Right cardiac atrium (tissue), 5 donors: Measurements from ENCODE around the gene PLCL2. TPM values are rescaled to one million over a fixed set of nuclear protein-coding genes. Genes with fewer than 3 reads are reported as not detected.

ENCODE experiments used
- ATAC-seq, 2 donors: fragments of 200-7000 bp; cut with Tn5 transposase; one replicate each; pipeline versions ENCODE4 v1.8.0 to v1.9.1; 2020; ENCODE audit warnings: moderate library complexity in 2 of 2, mild to moderate bottlenecking in 1 of 2
- DNase-seq, 3 donors: peaks; one replicate each; pipeline ENCODE4 v3.0.0-alpha.2; 2020
- H3K27ac ChIP-seq: one replicate; pipeline ENCODE4 v1.5.1; 2013; ENCODE audit warnings: mild to moderate bottlenecking, low read length, control low read depth, moderate library complexity
- H3K27me3 ChIP-seq: one replicate; pipeline ENCODE4 v1.6.1; 2013; ENCODE audit not compliant: control insufficient read depth, insufficient read depth
- H3K4me1 ChIP-seq: one replicate; pipeline ENCODE4 v1.6.1; 2013; ENCODE audit warnings: low read length; ENCODE audit not compliant: control insufficient read depth, insufficient read depth
- H3K4me3 ChIP-seq: one replicate; pipeline ENCODE4 v1.5.1; 2013; ENCODE audit warnings: low read length, control low read depth
- H3K9me3 ChIP-seq: one replicate; pipeline ENCODE4 v1.6.1; 2013; ENCODE audit warnings: low read length; ENCODE audit not compliant: control insufficient read depth
- WGBS: extraction: QIAGEN DNeasy Blood & Tissue Kit; methylation state at CpG from one replicate; pipeline ENCODE4 v1.1.7; 2013; 5-methylcytosine and 5-hydroxymethylcytosine counted together
- intact Hi-C, 4 donors: fragments of 100-400 bp; cut with DNase I; formaldehyde crosslinking; loops; one replicate each; pipeline versions ENCODE4 v1.11.0 to v1.14.0; 2022 to 2023
- polyA plus RNA-seq: library from polyadenylated mRNA; stranded (reverse); fragments of 200-250 nt; gene quantifications from one replicate; pipeline ENCODE4 v1.2.3, GENCODE V29; 2013
- total RNA-seq, 4 donors: library from RNA; stranded (reverse); fragmentation: NEBNext Ultra II Directional; extraction: Animal tissue kit (Norgen Biotek cat#: 25700); gene quantifications; one replicate each; pipeline ENCODE4 v1.2.1, GENCODE V29; 2021
- donor health status: healthy with polysubstance abuse.
- donor health status: DM: no; HTN: yes; CAD: no.
- donor health status: DM: no; HTN: no; CAD: no.
- donor health status: DM: no; HTN: yes; CAD: no; lungs with severe emphysema.
- donor health status: DM: yes; HTN: yes; CAD: no.

PLCL2 gene
- total and polyA plus RNA-seq, 5 donors, result 12.5 to 47.4 (median 36.9) TPM

DNA sequence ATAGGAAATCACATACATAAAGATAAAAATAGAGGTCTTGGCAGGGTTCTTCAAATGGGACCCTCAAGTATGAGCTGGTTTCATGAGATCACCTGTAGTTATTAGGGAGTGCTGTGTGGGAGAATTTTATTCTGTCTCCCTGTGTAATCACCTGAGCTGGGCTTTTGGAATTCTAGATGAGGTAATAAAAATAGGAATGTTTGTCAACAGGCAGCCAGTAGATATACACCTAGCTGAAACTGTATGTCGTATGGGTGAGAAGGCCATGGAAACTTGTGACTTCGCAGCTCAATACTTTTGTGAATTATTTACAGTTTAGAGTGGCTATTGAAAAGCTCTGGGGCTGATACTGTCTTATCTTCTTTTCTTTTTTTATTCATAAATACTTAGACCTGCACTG, 40.5 kb upstream of the PLCL2 start:
- no peak for ATAC-seq
- no peaks in the 10 kb centered on the region for H3K27me3 ChIP-seq
- H3K27ac ChIP-seq, result no peak overlapping the region
- intact Hi-C loops, result no loop called here
- no peaks in the 10 kb centered on the region for H3K9me3 ChIP-seq
- no peaks in the 10 kb centered on the region for H3K4me1 ChIP-seq
- WGBS, result 97% methylated on average over 2 of the region's 2 CpGs
- no peak for DNase-seq
- no peak overlapping the region for H3K4me3 ChIP-seq

DNA sequence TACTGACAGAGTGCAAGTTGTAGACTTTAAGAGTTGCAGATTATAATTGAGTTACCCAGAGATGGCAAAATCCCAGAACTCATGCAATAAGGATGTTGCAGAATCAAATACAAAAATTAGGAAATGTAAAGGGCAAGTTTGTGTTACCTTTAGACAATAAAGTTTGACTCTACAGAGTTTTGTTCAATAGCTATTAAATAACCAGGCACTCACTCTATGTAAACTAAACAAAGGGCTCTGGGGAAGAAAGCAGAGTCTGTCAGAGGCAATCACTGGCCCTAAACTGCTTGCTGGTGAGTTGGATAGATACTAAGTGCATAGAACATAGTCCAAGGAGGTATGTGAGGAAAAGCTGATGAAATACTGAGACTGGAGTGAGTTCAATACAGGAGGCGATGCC, 40.0 kb upstream of the PLCL2 start:
- ATAC-seq (no peak), DNase-seq (no peak)
- Histone ChIP-seq H3K4me3 (no peak overlapping the region), H3K4me1 (no peaks in the 10 kb centered on the region), H3K27ac (no peak overlapping the region), H3K27me3 (no peaks in the 10 kb centered on the region), H3K9me3 (no peaks in the 10 kb centered on the region)
- intact Hi-C loops, result no loop called here
- WGBS, result 88% methylated on average over 1 of the region's 1 CpG

DNA sequence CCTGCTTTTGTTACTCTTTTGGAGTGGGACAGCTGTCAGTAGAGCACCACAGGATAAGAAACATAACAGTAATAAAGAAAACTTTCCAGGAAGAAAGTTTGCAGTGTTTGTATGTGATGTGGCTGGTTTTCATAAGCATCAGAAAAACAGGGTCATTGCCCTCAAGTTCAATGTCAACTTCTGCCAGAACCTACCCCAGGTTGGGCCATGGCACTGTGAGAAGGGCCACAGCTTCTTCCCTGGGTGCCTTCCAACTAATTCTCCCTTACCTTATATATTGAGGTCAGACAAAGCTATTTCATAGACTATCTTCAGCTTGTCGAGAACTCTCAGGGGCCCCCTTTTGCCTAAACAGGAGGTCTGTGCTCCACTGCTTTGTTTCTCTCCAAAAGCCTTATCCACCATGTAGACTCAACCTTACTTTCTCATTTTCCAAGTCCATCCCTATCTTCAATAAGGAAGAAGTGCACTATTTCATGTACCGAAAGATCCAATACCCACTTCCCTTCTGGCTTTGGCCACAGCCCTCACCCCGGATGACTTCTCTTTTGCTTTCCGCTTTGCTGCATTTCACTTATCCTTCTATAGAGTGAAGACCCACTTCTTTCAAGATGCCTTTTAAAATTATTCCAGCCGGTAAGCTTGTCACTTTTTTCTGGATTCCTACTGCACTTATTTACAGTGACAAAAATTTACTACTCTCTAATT, 38.2 kb upstream of the PLCL2 start:
- intact Hi-C loops, result no loop called here
- ATAC-seq (no peak), DNase-seq (peak in 1 of 3 donors; percentile 22)
- Histone ChIP-seq H3K27ac (no peak overlapping the region), H3K4me1 (no peaks in the 10 kb centered on the region), H3K27me3 (no peaks in the 10 kb centered on the region), H3K9me3 (no peaks in the 10 kb centered on the region), H3K4me3 (no peak overlapping the region)
- WGBS, result 85% methylated on average over 5 of the region's 5 CpGs

DNA sequence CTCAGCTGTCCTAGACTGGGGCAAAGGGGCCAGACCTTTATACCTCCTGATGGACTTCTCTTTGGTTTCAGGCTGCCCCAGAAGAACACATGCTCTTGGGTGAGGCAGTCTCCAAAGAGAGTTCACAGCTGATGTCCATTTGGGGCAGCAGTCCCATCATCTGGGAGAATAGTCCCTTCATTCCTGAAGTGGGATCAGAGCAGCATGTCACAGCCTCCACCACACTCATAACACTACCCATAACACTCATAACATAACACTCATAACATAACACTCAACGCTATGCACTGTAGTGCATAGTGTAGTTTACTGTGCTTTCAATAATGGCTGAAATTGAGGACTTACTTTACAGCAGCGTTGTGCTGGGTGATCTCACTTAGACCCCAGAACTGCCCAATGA, 36.7 kb upstream of the PLCL2 start:
- H3K27ac ChIP-seq, result no peak overlapping the region
- H3K4me1 ChIP-seq, result no peaks in the 10 kb centered on the region

DNA sequence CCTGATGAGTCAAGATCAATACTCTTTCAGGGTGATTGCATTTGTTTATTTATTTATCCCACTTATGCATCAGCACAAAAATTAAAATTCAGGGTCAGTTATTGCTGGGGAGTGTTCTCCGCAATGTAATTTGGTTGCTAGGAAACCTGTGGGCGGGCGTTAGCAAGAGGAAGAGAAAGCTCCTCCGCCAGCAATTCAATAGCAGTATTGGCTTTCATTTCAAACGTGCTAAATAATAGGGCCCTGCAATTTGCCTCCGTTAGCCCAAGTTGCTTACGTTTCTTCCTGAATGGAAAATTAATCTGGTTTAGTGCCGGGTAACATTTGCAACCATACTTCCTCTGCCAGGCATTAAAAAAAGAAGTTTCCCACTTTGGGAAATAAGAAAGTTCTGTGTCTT, 35.5 kb upstream of the PLCL2 start:
- peak; percentile 62 to 80 (median 77) for DNase-seq
- H3K27me3 ChIP-seq, result no peaks in the 10 kb centered on the region
- intact Hi-C loops, result no loop called here
- no peaks in the 10 kb centered on the region for H3K4me1 ChIP-seq
- peak; percentile 73 to 78 for ATAC-seq
- no peak overlapping the region for H3K4me3 ChIP-seq
- H3K27ac ChIP-seq, result no peak overlapping the region
- no peaks in the 10 kb centered on the region for H3K9me3 ChIP-seq
- 48% methylated on average over 8 of the region's 8 CpGs for WGBS

More for the DNA sequence above, 36.7 kb upstream of the PLCL2 start:
- Histone ChIP-seq H3K27me3 (no peaks in the 10 kb centered on the region), H3K4me3 (no peak overlapping the region), H3K9me3 (no peaks in the 10 kb centered on the region)
- intact Hi-C loops, result no loop called here
- WGBS, result 92% methylated on average over 2 of the region's 2 CpGs
- DNase-seq (no peak), ATAC-seq (no peak)

DNA sequence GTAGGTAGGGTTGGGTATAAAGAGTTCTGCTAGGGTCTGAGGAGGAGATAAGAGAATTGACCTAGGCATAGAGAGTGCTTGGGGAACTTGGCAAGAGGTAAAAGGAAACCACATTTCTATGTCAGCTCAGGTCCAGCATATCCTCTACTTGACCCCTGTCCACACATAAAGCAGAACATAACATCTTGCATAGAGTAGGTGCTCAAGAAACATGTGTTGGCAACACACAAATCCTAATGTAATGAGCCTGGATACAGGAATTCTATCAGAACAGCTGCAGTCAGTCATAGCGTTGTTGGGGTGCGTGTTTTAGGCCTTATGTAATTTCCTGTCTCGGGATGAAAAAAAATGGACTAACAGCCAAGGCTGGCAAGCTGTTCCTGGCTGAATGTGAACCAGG, 35.0 kb upstream of the PLCL2 start:
- ATAC-seq, result peak; percentile 64 to 77
- DNase-seq, result peak in 1 of 3 donors; percentile 44
- Histone ChIP-seq H3K27me3 (no peaks in the 10 kb centered on the region), H3K4me3 (no peak overlapping the region), H3K27ac (no peak overlapping the region), H3K4me1 (no peaks in the 10 kb centered on the region), H3K9me3 (no peaks in the 10 kb centered on the region)
- 29% methylated on average over 3 of the region's 3 CpGs for WGBS
- intact Hi-C loops, result no loop called here

DNA sequence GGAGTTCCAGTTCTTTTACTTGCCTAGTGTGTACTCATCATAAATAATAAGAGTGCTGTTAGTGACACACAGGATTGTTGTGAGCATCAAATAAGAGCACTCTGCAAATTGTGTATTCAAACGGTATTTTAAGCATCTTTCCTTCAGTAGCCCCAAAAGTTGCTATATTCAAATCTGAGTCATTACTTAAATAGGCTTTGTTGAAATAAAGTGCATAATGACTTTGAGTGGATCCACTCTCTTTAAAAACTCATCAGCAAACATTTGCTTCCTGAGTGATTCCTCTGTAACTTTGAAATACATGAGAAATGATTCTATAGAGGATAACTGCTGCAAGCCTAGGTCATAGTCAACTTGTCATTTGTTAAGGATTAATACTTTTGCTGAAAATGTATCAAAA, 29.3 kb upstream of the PLCL2 start:
- intact Hi-C loops, result no loop called here
- no peak for DNase-seq
- WGBS, result 73% methylated on average over 1 of the region's 1 CpG
- Histone ChIP-seq H3K9me3 (no peaks in the 10 kb centered on the region), H3K27me3 (no peaks in the 10 kb centered on the region), H3K27ac (no peak overlapping the region), H3K4me3 (no peak overlapping the region), H3K4me1 (no peaks in the 10 kb centered on the region)
- ATAC-seq, result no peak

DNA sequence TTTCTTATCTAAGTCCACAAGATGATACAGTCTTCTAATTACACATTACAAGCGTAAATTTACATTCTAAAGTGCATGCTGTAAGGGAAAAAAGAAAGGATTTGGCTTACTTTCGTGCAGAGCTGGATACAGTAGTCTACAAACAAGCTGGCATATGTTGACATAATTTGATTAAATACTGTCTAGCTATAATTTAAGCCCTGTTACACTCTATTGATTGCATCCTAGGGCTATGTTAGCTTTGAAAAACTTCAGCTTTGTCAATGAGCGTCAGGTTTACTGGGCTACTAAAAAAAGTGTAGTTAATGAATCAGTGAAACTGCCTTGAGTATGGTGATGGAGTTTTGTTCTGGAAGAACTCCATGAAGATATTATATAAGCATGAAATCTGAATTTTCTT, 24.5 kb upstream of the PLCL2 start:
- H3K27ac ChIP-seq, result no peak overlapping the region
- no peaks in the 10 kb centered on the region for H3K4me1 ChIP-seq
- H3K9me3 ChIP-seq, result no peaks in the 10 kb centered on the region
- intact Hi-C loops, result no loop called here
- 88% methylated on average over 3 of the region's 3 CpGs for WGBS
- no peak for ATAC-seq
- H3K4me3 ChIP-seq, result no peak overlapping the region
- no peaks in the 10 kb centered on the region for H3K27me3 ChIP-seq
- no peak for DNase-seq

DNA sequence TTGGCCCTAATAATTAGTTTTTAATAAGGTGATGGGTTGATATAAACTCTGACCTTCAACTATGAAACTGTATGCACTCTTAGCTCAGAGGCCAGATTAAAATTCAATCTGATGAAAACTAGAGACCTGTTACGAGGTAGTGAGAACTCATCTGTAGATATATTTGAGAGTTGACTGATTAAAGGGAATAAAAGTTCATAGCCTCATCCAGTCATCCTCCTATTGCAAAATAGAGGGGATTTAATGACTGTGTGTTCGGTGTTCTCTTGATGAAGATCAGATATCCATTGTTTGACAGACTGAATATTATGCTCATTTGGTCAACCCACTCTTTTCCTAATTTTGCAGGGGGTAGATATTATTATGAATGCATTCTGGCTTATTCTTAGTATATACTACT, 23.3 kb upstream of the PLCL2 start:
- intact Hi-C loops, result no loop called here
- ATAC-seq, result no peak
- Histone ChIP-seq H3K27me3 (no peaks in the 10 kb centered on the region), H3K27ac (no peak overlapping the region), H3K9me3 (no peaks in the 10 kb centered on the region), H3K4me1 (no peaks in the 10 kb centered on the region), H3K4me3 (no peak overlapping the region)
- 93% methylated on average over 2 of the region's 2 CpGs for WGBS
- DNase-seq, result no peak

DNA sequence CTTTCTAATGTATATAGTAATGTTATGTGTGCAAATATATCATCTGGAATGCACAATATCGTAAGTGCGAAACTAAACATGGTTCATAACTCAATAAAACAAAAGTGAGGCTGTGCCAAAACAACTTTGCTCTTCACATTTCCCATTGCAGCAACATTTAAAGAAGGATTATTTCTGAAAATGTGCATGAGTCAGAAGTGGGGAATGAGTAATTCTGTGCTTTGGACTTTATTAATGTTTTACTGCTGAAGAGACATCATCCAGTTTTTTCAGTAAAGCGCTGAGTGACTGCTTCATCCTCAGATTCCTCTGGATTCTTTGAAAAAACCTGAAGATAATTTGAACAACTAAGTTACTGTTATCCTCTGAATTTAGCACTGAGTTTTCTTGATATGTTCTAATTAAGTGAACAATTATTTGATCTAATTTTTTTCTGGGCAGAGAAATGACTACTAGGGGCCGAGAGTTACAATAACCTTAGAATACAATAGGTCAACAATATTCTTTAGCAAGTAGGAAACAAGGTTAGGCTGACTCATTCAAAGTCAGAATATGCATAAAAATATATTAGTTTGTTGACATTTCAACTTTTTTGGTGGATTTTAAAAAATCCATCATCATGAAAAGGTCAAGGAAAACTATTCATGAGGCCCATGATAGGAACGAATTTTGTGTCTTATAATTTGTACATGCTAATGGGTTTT, 20.0 kb upstream of the PLCL2 start:
- no peak overlapping the region for H3K27ac ChIP-seq
- no peak for DNase-seq
- no peaks in the 10 kb centered on the region for H3K27me3 ChIP-seq
- H3K4me1 ChIP-seq, result no peaks in the 10 kb centered on the region
- H3K4me3 ChIP-seq, result no peak overlapping the region
- H3K9me3 ChIP-seq, result no peaks in the 10 kb centered on the region
- intact Hi-C loops, result no loop called here
- WGBS, result 86% methylated on average over 5 of the region's 5 CpGs
- ATAC-seq, result no peak

DNA sequence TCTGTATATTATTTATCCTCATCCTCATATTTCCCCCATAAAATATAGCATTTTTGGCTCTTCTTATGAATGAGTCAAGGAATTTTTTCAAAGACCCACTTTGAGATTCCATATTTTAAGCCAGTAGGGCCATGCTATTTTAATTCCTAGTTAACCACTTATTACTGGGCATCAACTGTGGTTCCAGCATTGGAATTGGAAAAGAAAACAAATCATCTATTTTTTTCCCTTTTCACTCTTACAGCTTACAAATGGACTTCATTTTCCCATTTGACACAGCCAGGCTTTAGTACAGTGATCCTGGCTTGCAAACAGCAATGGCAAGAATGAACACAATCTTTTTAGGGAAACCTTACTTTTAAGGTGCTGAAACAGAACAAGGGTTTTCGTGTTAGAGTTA, 19.4 kb upstream of the PLCL2 start:
- no peak for ATAC-seq
- no peaks in the 10 kb centered on the region for H3K27me3 ChIP-seq
- intact Hi-C loops, result no loop called here
- H3K27ac ChIP-seq, result no peak overlapping the region
- H3K4me3 ChIP-seq, result no peak overlapping the region
- 90% methylated on average over 1 of the region's 1 CpG for WGBS
- no peaks in the 10 kb centered on the region for H3K4me1 ChIP-seq
- no peaks in the 10 kb centered on the region for H3K9me3 ChIP-seq
- DNase-seq, result no peak
